Muscle of leg (tissue), 11 donors: ENCODE results near the gene ANKRD11. TPM values are rescaled to one million over a fixed set of nuclear protein-coding genes. Genes with fewer than 3 reads are reported as not detected.

ENCODE experiments used
- DNase-seq: peaks from one replicate; pipeline ENCODE4 v3.0.0; 2013
- H3K27ac ChIP-seq: one replicate; pipeline ENCODE4 v1.5.1; 2013; ENCODE audit warnings: mild to moderate bottlenecking, low read length, control low read depth
- H3K27me3 ChIP-seq: one replicate; pipeline ENCODE4 v1.6.1; 2013; ENCODE audit warnings: low read length; ENCODE audit not compliant: control insufficient read depth, insufficient read depth
- H3K36me3 ChIP-seq: one replicate; pipeline ENCODE4 v1.6.1; 2013; ENCODE audit warnings: low read length; ENCODE audit not compliant: control insufficient read depth, insufficient read depth
- H3K4me1 ChIP-seq: one replicate; pipeline ENCODE4 v1.6.1; 2013; ENCODE audit warnings: low read length; ENCODE audit not compliant: control insufficient read depth, insufficient read depth
- H3K4me3 ChIP-seq: one replicate; pipeline ENCODE4 v1.5.1; 2013; ENCODE audit warnings: low read length, control low read depth
- H3K9me3 ChIP-seq: replicated peaks from 2 replicates; pipeline ENCODE4 v1.6.1; 2013; ENCODE audit warnings: low read depth, low read length; ENCODE audit not compliant: control insufficient read depth
- WGBS: methylation state at CpG from one replicate; pipeline ENCODE4 v1.1.5; 2013; ENCODE audit warnings: missing lambda C conversion rate; ENCODE audit not compliant: insufficient coverage; 5-methylcytosine and 5-hydroxymethylcytosine counted together
- polyA plus RNA-seq, 8 donors: library from polyadenylated mRNA; unstranded; fragments of 120-200 nt; gene quantifications; one replicate each; pipeline versions ENCODE4 v1.2.1 to v1.2.3, GENCODE V29; 2013; ENCODE audit warnings: inconsistent platforms in 1 of 8, low replicate concordance in 1 of 8; ENCODE audit not compliant: insufficient read length in 8 of 8, insufficient read depth in 1 of 8
- total RNA-seq: library from RNA; stranded (reverse); fragments of 120-200 nt; gene quantifications from one replicate; pipeline ENCODE4 v1.2.4, GENCODE V29; 2013

Gene ANKRD11
- total and polyA plus RNA-seq, 9 donors = 34.0 to 79.8 (median 63.6) TPM

DNA sequence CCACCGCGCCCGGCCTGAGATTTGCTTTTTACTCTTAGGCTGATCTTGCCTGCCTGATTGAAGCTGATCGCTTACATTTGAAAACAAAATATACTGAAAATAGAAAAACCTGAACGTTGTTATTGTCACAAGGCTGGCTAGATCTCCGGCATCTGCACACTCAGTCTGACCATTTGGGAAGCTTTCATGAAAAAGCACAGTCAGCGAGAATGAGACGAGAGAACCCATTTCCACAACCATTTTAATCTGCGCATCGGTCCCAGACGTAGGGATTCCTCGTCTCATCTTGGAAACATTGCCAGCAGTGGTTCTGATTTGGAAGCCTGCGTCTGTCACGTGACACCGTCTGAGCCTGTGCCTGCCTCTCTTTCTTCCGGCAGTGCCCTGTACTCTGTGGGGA, 38.7 kb upstream of the ANKRD11 start:
- H3K9me3 ChIP-seq = no peaks in the 10 kb centered on the region
- DNase-seq = no peak
- 94% methylated on average over 13 of the region's 16 CpGs for WGBS
- peaks cover 82% of the 10 kb centered on the region for H3K36me3 ChIP-seq
- no peak overlapping the region for H3K4me3 ChIP-seq
- H3K27ac ChIP-seq = no peak overlapping the region
- no peaks in the 10 kb centered on the region for H3K27me3 ChIP-seq
- H3K4me1 ChIP-seq = no peaks in the 10 kb centered on the region

DNA sequence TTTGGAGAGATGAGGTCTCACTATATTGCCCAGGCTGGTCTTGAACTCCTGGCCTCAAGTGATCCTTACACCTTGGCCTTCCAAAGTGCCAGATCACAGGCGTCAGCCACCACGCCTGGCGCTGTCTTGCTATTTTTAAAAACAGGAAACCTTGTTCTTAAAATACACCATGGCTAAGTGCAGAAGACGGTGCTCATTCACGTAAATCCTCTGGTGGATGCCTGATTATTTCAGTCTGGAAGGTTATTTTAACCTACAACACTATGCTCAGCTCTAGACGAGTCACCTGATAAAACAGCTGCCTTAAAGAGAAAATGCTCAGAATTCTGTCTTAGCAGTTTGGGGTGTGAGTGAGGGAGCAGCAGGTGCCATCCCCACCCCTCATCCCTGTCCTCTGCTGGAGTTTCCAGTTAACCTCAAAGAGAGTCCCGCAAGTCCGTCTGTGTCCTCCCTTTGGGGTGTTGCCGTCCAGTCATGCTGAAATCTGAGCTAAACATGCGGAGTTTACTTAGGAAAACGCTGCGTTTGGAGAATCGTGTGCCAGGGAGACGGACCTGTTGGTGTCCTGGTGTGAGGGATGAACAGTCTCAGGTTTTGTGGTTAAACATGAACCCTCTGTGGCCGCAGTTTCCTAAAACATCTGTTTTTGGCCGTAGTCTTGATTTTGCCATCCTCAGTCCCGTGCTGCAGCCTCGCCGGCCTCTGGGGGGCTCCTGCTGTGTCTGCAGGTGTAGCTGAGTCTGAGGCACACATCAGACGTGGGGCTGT, 35.0 kb upstream of the ANKRD11 start:
- Histone ChIP-seq H3K27ac (no peak overlapping the region), H3K4me1 (no peaks in the 10 kb centered on the region)
- no peak for DNase-seq

DNA sequence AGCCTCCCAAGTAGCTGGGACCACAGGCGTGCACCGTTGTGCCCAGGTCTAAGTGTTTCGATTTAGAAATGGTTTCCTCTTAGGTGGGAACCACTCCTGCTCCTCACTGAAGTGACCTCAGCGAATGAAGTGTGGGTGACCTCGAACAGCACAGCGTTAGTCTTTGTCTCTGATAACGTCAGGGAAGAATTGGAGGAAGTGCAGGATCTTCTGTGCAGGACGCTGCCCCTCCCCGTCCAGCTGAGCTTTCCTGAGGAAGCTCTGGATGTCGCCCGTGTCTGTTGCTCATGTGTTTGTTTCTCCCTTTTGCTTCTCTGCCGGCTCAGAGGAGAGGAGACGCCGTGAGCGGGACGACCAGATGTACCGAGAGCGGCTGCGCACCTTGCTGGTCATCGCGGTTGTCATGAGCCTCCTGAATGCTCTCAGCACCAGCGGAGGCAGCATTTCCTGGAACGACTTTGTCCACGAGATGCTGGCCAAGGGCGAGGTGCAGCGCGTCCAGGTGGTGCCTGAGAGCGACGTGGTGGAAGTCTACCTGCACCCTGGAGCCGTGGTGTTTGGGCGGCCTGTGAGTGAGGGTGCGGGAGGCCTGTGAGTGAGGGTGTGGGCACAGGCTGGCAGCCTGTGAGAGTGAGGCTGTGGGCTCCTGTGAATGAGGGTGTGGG, 33.5 kb upstream of the ANKRD11 start:
- H3K4me3 ChIP-seq = no peak overlapping the region
- no peak overlapping the region for H3K27ac ChIP-seq
- H3K4me1 ChIP-seq = no peaks in the 10 kb centered on the region
- no peak for DNase-seq
- H3K36me3 ChIP-seq = peaks cover 83% of the 10 kb centered on the region
- H3K27me3 ChIP-seq = no peaks in the 10 kb centered on the region
- H3K9me3 ChIP-seq = no peaks in the 10 kb centered on the region
- 91% methylated on average over 32 of the region's 32 CpGs for WGBS

More for the DNA sequence above, 35.0 kb upstream of the ANKRD11 start:
- Histone ChIP-seq H3K9me3 (no peaks in the 10 kb centered on the region), H3K4me3 (no peak overlapping the region), H3K27me3 (no peaks in the 10 kb centered on the region), H3K36me3 (peaks cover 77% of the 10 kb centered on the region)
- 62% methylated on average over 12 of the region's 20 CpGs for WGBS

DNA sequence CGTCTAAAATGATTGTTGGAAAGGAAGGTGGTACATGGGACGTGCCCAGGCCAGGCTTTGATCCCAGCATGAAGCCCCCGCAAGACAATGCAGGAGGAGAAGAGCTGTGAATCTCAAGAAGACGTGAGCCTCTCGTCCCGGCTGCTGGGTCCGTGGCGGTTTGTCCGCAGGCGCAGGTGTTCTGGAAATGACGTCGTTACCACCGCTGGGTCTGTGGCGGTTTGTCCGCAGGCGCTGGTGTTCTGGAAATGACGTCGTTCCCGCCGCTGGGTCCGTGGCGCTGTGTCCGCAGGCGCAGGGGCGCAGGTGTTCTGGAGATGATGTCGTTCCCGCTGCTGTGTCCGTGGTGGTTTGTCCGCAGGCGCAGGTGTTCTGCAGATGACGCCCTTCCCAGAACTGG, 31.9 kb upstream of the ANKRD11 start:
- no peak for DNase-seq
- Histone ChIP-seq H3K36me3 (peaks cover 85% of the 10 kb centered on the region), H3K27me3 (no peaks in the 10 kb centered on the region), H3K27ac (no peak overlapping the region), H3K4me1 (no peaks in the 10 kb centered on the region), H3K9me3 (no peaks in the 10 kb centered on the region), H3K4me3 (no peak overlapping the region)
- 84% methylated on average over 31 of the region's 31 CpGs for WGBS

DNA sequence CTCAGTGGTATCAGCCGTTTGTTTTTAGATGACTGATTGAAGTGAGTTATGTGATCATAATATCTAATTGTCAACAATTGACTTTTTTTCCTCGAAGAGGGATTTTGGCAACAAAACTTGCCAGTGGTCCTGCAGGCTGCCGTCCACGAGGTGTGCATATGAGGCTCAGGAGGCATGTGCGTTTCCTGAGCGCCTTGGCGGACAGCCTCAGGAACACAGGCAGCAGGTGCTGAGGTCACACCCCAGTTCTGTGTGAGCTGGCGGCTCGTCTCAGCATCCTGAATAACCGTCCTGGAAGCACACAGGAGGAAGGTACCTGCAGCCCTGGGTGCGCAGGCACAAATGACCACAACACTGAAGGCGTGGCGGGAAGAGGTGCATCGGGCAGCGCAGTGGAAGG, 29.5 kb upstream of the ANKRD11 start:
- no peaks in the 10 kb centered on the region for H3K27me3 ChIP-seq

DNA sequence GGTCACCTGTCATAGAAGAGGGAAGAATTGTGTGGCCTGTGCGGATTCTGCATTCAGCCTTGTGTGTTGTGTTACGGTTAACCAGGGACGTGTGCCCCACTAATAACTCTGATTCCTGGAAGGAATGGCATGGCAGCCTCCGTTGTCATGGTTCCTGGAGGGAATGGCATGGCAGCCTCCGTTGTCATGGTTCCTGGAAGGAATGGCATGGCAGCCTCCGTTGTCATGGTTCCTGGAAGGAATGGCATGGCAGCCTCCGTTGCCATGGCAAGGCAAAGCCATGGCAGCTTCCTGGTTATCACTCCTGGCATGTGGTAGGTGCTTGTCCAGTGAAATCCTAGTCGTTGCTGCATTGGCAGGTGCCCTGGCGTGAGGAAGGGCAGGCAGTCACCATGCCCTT, 26.8 kb upstream of the ANKRD11 start:
- H3K27me3 ChIP-seq = no peaks in the 10 kb centered on the region
- peaks cover 78% of the 10 kb centered on the region for H3K36me3 ChIP-seq
- no peak for DNase-seq
- WGBS = 98% methylated on average over 7 of the region's 9 CpGs
- no peak overlapping the region for H3K27ac ChIP-seq
- no peaks in the 10 kb centered on the region for H3K9me3 ChIP-seq
- H3K4me1 ChIP-seq = no peaks in the 10 kb centered on the region
- H3K4me3 ChIP-seq = no peak overlapping the region

More for the DNA sequence above, 29.5 kb upstream of the ANKRD11 start:
- no peak for DNase-seq
- H3K36me3 ChIP-seq = peaks cover 86% of the 10 kb centered on the region
- H3K9me3 ChIP-seq = no peaks in the 10 kb centered on the region
- H3K4me1 ChIP-seq = no peaks in the 10 kb centered on the region
- no peak overlapping the region for H3K27ac ChIP-seq
- H3K4me3 ChIP-seq = no peak overlapping the region
- 85% methylated on average over 13 of the region's 15 CpGs for WGBS

- H3K36me3 ChIP-seq = peaks cover 54% of the 10 kb centered on the region
- no peaks in the 10 kb centered on the region for H3K27me3 ChIP-seq
- H3K4me3 ChIP-seq = no peak overlapping the region
- 94% methylated on average over 3 of the region's 9 CpGs for WGBS
- no peaks in the 10 kb centered on the region for H3K9me3 ChIP-seq
- no peak for DNase-seq
- peaks cover 10% of the 10 kb centered on the region for H3K4me1 ChIP-seq
- H3K27ac ChIP-seq = no peak overlapping the region
Measured at GRCh38 chr16:89512453-89512852, 22.1 kb upstream of the ANKRD11 start.

GRCh38 chr16:89511374-89511773, 21.0 kb upstream of the ANKRD11 start:
- Histone ChIP-seq H3K36me3 (peaks cover 44% of the 10 kb centered on the region), H3K27ac (no peak overlapping the region), H3K4me3 (no peak overlapping the region), H3K27me3 (no peaks in the 10 kb centered on the region), H3K4me1 (peaks cover 18% of the 10 kb centered on the region), H3K9me3 (no peaks in the 10 kb centered on the region)
- WGBS = 73% methylated on average over 3 of the region's 8 CpGs
- no peak for DNase-seq

- H3K4me1 ChIP-seq = peaks cover 26% of the 10 kb centered on the region
- no peak overlapping the region for H3K4me3 ChIP-seq
- no peaks in the 10 kb centered on the region for H3K9me3 ChIP-seq
- H3K36me3 ChIP-seq = peaks cover 36% of the 10 kb centered on the region
- DNase-seq = no peak
- WGBS = 92% methylated on average over 8 of the region's 9 CpGs
- H3K27me3 ChIP-seq = no peaks in the 10 kb centered on the region
- H3K27ac ChIP-seq = no peak overlapping the region
Measured at GRCh38 chr16:89510526-89510925, 20.2 kb upstream of the ANKRD11 start.

DNA sequence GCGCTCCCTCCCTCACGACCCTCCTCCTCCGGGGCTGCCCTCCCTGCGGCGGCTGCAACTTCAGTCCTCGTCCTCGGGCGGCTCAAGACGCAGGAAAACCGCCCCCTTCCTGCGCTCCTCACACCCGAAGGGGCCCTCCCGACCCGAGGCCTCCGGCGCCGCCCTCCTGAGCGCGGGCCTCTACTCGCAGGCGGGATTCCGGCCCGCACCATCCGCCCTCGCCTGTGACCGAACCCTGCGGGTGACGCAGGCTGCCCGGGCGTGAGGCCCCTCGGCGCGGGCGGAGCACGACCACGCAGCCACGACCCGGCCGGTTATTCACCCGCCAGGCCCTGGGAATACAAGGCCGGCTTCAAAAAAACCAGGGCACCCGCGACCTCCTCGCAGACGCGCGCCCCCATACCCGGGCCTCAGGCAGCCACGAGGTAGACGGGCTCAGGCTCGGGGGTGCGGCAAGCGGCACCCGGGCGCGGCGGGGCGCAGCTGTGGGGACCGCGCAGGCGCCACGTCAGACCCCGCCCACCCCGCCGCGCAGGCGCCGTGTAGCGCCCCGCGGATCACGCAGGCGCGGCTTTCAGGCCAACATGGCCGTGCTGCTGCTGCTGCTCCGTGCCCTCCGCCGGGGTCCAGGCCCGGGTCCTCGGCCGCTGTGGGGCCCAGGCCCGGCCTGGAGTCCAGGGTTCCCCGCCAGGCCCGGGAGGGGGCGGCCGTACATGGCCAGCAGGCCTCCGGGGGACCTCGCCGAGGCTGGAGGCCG, 17.7 kb upstream of the ANKRD11 start, which contains the start of gene SPG7:
SPG7 (plus strand) TSS at position 570 of the 757 bp plus-strand sequence; CDS start at position 585, 15 bp downstream.
- Histone ChIP-seq H3K27me3 (no peaks in the 10 kb centered on the region), H3K27ac (peak within 1 kb of the TSS; percentile 96), H3K36me3 (peaks cover 24% of the 10 kb centered on the region), H3K4me3 (peak within 1 kb of the TSS; percentile 74), H3K4me1 (peaks cover 32% of the 10 kb centered on the region), H3K9me3 (no peaks in the 10 kb centered on the region)
- peak; percentile 94 for DNase-seq
- WGBS = under 1% methylated on average over 90 of the region's 90 CpGs
